HG03439 (cell line): ENCODE data around the gene GOLGA8M.
"Not testable (repeated sequence)": the region's sequence is repeated elsewhere in the genome, so short reads cannot be mapped to it uniquely, and the experiment has no call there.

ENCODE experiments used
- ATAC-seq: cut with Tn5 transposase; IDR thresholded peaks from one replicate; pipeline ENCODE4 v1.9.1; 2021; ENCODE audit warnings: mild to moderate bottlenecking, moderate library complexity; ENCODE audit not compliant: unreplicated experiment

GOLGA8M gene

GRCh38 chr15:28664575-28664974, 47.6 kb downstream of the GOLGA8M start:
- ATAC-seq, result not testable (repeated sequence)

DNA sequence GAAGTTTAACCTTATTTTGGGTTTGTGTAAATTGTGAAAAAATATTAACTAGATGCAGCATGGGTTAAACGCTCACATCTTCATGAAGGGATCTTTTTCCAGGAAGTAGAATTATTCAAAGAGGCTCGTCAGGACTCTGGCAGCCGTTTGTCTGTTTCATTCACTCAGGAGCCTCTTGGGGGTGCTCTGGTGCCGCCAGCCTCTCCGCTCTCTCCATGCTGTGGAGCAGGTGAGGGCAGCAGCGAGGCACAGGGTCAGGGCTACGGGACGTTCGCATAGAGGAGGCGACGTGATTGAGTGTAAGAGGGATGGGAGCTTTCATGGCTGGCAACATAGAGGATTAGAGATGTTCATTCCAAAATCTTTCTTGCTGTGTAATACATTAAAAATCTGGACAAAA, 48.5 kb downstream of the GOLGA8M start:
- not testable (repeated sequence) for ATAC-seq

- not testable (repeated sequence) for ATAC-seq
Measured at GRCh38 chr15:28660750-28661149, 51.5 kb downstream of the GOLGA8M start.

DNA sequence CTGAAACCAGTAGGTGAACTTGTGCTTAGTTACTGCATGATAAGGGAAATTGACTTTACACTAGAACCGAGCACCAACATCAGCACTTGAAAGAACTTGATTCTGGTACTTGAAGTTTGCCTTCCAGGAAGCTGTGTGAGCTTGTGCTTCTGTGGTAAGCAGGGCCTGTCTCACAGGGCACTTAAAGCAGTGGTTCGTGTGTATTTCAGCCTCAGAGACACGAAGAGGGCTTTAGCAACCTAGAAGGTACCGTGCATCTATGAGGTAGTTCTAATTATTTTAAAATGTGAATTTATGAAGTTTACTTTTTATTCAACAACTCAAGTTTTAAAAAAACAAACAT, 56.2 kb downstream of the GOLGA8M start:
- not testable (repeated sequence) for ATAC-seq

DNA sequence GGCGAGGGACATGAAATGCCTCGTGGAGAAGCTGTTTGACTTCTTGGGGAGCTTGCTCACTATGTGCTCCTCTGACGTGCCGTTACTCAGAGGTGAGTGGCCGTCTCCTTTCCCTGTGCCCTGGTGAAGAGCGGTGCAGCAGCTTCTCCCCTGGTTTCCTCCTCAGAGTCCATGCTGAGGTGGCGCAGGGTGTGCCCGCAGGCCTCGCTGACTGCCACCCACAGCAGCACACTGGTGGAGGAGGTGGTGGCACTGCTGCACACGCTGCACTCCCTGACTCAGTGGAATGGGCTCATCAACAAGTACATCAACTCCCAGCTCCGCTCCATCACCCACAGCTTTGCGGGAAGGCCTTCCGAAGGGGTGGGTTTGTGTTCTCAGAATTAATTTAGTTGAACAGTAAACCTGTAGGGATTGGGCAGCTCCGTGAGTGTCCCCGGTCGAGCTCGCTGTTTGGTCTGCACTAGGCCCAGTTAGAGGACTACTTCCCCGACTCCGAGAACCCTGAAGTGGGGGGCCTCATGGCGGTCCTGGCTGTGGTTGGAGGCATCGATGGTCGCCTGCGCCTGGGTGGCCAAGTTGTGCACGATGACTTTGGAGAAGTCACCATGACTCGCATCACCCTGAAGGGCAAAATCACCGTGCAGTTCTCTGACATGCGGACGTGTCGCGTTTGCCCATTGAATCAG, 56.7 kb downstream of the GOLGA8M start:
- not testable (repeated sequence) for ATAC-seq

GRCh38 chr15:28654194-28654593, 58.0 kb downstream of the GOLGA8M start:
- not testable (repeated sequence) for ATAC-seq

DNA sequence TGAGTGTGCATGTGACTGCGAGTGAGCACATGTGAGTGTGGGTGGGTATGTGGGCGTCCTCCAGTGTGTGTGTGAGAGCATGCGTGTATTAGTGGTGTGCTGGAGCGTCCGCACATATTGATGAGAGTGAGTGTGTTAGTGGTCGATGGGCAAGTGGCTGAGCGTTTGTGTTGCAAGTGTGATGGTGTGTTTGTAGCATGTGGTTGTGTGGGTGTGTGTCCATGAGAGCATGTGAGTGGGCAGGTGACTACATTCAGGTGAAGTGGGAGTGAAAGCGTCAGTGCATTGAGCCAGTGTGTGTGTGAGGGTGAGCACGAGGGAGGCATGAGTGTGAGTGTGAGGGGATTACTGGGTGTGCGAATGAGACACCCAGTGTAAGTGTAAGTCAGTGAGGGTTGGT, 59.7 kb downstream of the GOLGA8M start:
- ATAC-seq, result not testable (repeated sequence)
